T-helper 2 cell treated with Interferon-gamma antibody and Interleukin-4, amounts not matched to agents 5 μg/mL and 100 μg/mL, for 36 hours (primary cell): Measurements from ENCODE around the gene TPO.
A peak's percentile ranks its signal among the peaks of the same experiment; 100 is the strongest.
"Not testable (repeated sequence)": the region's sequence is repeated elsewhere in the genome, so short reads cannot be mapped to it uniquely, and the experiment has no call there.

ENCODE experiments used
- DNase-seq: peaks from one replicate; pipeline ENCODE4 v3.0.0; 2021; ENCODE audit warnings: low spot score
- H3K27ac Mint-ChIP-seq: one replicate; pipeline ENCODE4 v1.8.0; 2021; ENCODE audit warnings: mild to moderate bottlenecking, mixed read lengths
- H3K27me3 Mint-ChIP-seq: one replicate; pipeline ENCODE4 v1.8.0; 2021; ENCODE audit warnings: low read depth, mixed read lengths
- H3K36me3 Mint-ChIP-seq: one replicate; pipeline ENCODE4 v1.8.0; 2021; ENCODE audit warnings: low read depth, mixed read lengths
- H3K4me1 Mint-ChIP-seq: one replicate; pipeline ENCODE4 v1.8.0; 2021; ENCODE audit warnings: low read depth, mixed read lengths
- H3K4me3 Mint-ChIP-seq: one replicate; pipeline ENCODE4 v1.8.0; 2022; ENCODE audit warnings: mild to moderate bottlenecking, moderate library complexity, mixed read lengths
- H3K9me3 Mint-ChIP-seq: one replicate; pipeline ENCODE4 v1.8.0; 2021; ENCODE audit warnings: mixed read lengths

Gene TPO

GRCh38 chr2:1489486-1489885 lies 76.2 kb downstream of the TPO start:
- DNase-seq, result no peak
- no peaks in the 10 kb centered on the region for H3K36me3 Mint-ChIP-seq
- H3K27ac Mint-ChIP-seq, result peak overlapping the region; percentile 43
- no peaks in the 10 kb centered on the region for H3K27me3 Mint-ChIP-seq
- H3K4me1 Mint-ChIP-seq, result no peaks in the 10 kb centered on the region
- H3K9me3 Mint-ChIP-seq, result no peaks in the 10 kb centered on the region
- no peak overlapping the region for H3K4me3 Mint-ChIP-seq

GRCh38 chr2:1490381-1490780 lies 77.1 kb downstream of the TPO start:
- not testable (repeated sequence) for H3K4me3 Mint-ChIP-seq, H3K27me3 Mint-ChIP-seq, H3K9me3 Mint-ChIP-seq, DNase-seq, H3K27ac Mint-ChIP-seq, H3K36me3 Mint-ChIP-seq, H3K4me1 Mint-ChIP-seq

- Mint-ChIP-seq H3K4me1 (peaks cover 4% of the 10 kb centered on the region), H3K27me3 (no peaks in the 10 kb centered on the region), H3K9me3 (no peaks in the 10 kb centered on the region), H3K36me3 (no peaks in the 10 kb centered on the region), H3K27ac (no peak overlapping the region), H3K4me3 (no peak overlapping the region)
- DNase-seq, result no peak
These were observed 78.5 kb downstream of the TPO start for GRCh38 chr2:1491751-1492150.

GRCh38 chr2:1492231-1492630 lies 79.0 kb downstream of the TPO start:
- H3K27ac Mint-ChIP-seq, H3K9me3 Mint-ChIP-seq, H3K27me3 Mint-ChIP-seq, DNase-seq, H3K36me3 Mint-ChIP-seq, H3K4me3 Mint-ChIP-seq, H3K4me1 Mint-ChIP-seq: not testable (repeated sequence)

GRCh38 chr2:1492711-1493430 lies 79.6 kb downstream of the TPO start:
- no peak for DNase-seq
- no peaks in the 10 kb centered on the region for H3K36me3 Mint-ChIP-seq
- H3K4me3 Mint-ChIP-seq, result no peak overlapping the region
- H3K27me3 Mint-ChIP-seq, result no peaks in the 10 kb centered on the region
- peaks cover 4% of the 10 kb centered on the region for H3K4me1 Mint-ChIP-seq
- no peak overlapping the region for H3K27ac Mint-ChIP-seq
- no peaks in the 10 kb centered on the region for H3K9me3 Mint-ChIP-seq

GRCh38 chr2:1493431-1494126 lies 80.3 kb downstream of the TPO start:
- Mint-ChIP-seq H3K9me3 (no peaks in the 10 kb centered on the region), H3K36me3 (no peaks in the 10 kb centered on the region), H3K4me1 (peaks cover 4% of the 10 kb centered on the region), H3K27ac (no peak overlapping the region), H3K4me3 (no peak overlapping the region), H3K27me3 (no peaks in the 10 kb centered on the region)
- no peak for DNase-seq

- H3K4me1 Mint-ChIP-seq, result peaks cover 4% of the 10 kb centered on the region
- no peak for DNase-seq
- H3K27ac Mint-ChIP-seq, result no peak overlapping the region
- H3K9me3 Mint-ChIP-seq, result no peaks in the 10 kb centered on the region
- no peaks in the 10 kb centered on the region for H3K36me3 Mint-ChIP-seq
- H3K27me3 Mint-ChIP-seq, result peaks cover 2% of the 10 kb centered on the region
- H3K4me3 Mint-ChIP-seq, result no peak overlapping the region
These were observed 81.0 kb downstream of the TPO start for GRCh38 chr2:1494257-1494656.

GRCh38 chr2:1494906-1495305 lies 81.6 kb downstream of the TPO start:
- H3K9me3 Mint-ChIP-seq, result no peaks in the 10 kb centered on the region
- peak overlapping the region; percentile 36 for H3K4me3 Mint-ChIP-seq
- H3K36me3 Mint-ChIP-seq, result no peaks in the 10 kb centered on the region
- peaks cover 3% of the 10 kb centered on the region for H3K27me3 Mint-ChIP-seq
- no peak for DNase-seq
- no peak overlapping the region for H3K27ac Mint-ChIP-seq
- H3K4me1 Mint-ChIP-seq, result peaks cover 4% of the 10 kb centered on the region

GRCh38 chr2:1495676-1496358 lies 82.6 kb downstream of the TPO start:
- Mint-ChIP-seq H3K9me3 (no peaks in the 10 kb centered on the region), H3K4me3 (no peak overlapping the region), H3K36me3 (no peaks in the 10 kb centered on the region), H3K27ac (no peak overlapping the region), H3K27me3 (peaks cover 3% of the 10 kb centered on the region), H3K4me1 (peaks cover 6% of the 10 kb centered on the region)
- no peak for DNase-seq

GRCh38 chr2:1496359-1496821 lies 83.1 kb downstream of the TPO start:
- H3K36me3 Mint-ChIP-seq, result no peaks in the 10 kb centered on the region
- H3K27ac Mint-ChIP-seq, result no peak overlapping the region
- peaks cover 6% of the 10 kb centered on the region for H3K4me1 Mint-ChIP-seq
- no peaks in the 10 kb centered on the region for H3K9me3 Mint-ChIP-seq
- peaks cover 3% of the 10 kb centered on the region for H3K27me3 Mint-ChIP-seq
- DNase-seq, result no peak
- H3K4me3 Mint-ChIP-seq, result peak overlapping the region; percentile 12

- Mint-ChIP-seq H3K36me3 (no peaks in the 10 kb centered on the region), H3K9me3 (no peaks in the 10 kb centered on the region), H3K27me3 (peaks cover 3% of the 10 kb centered on the region), H3K4me3 (no peak overlapping the region), H3K27ac (no peak overlapping the region), H3K4me1 (peaks cover 6% of the 10 kb centered on the region)
- no peak for DNase-seq
These were observed 83.9 kb downstream of the TPO start for GRCh38 chr2:1497122-1497611.

- H3K9me3 Mint-ChIP-seq, result no peaks in the 10 kb centered on the region
- no peak overlapping the region for H3K27ac Mint-ChIP-seq
- peaks cover 3% of the 10 kb centered on the region for H3K27me3 Mint-ChIP-seq
- no peaks in the 10 kb centered on the region for H3K36me3 Mint-ChIP-seq
- no peak overlapping the region for H3K4me3 Mint-ChIP-seq
- peaks cover 6% of the 10 kb centered on the region for H3K4me1 Mint-ChIP-seq
- no peak for DNase-seq
These were observed 84.9 kb downstream of the TPO start for GRCh38 chr2:1498176-1498575.

GRCh38 chr2:1499033-1499795 lies 86.0 kb downstream of the TPO start:
- Mint-ChIP-seq H3K9me3 (no peaks in the 10 kb centered on the region), H3K36me3 (no peaks in the 10 kb centered on the region), H3K27ac (peak overlapping the region; percentile 22), H3K4me1 (peaks cover 6% of the 10 kb centered on the region), H3K4me3 (no peak overlapping the region), H3K27me3 (peaks cover 3% of the 10 kb centered on the region)
- no peak for DNase-seq
